ENCODE results near the gene XRN1.
A peak's percentile ranks its signal among the peaks of the same experiment; 100 is the strongest.
"Not testable (repeated sequence)": the region's sequence is repeated elsewhere in the genome, so short reads cannot be mapped to it uniquely, and the experiment has no call there.

XRN1 gene, protein sequence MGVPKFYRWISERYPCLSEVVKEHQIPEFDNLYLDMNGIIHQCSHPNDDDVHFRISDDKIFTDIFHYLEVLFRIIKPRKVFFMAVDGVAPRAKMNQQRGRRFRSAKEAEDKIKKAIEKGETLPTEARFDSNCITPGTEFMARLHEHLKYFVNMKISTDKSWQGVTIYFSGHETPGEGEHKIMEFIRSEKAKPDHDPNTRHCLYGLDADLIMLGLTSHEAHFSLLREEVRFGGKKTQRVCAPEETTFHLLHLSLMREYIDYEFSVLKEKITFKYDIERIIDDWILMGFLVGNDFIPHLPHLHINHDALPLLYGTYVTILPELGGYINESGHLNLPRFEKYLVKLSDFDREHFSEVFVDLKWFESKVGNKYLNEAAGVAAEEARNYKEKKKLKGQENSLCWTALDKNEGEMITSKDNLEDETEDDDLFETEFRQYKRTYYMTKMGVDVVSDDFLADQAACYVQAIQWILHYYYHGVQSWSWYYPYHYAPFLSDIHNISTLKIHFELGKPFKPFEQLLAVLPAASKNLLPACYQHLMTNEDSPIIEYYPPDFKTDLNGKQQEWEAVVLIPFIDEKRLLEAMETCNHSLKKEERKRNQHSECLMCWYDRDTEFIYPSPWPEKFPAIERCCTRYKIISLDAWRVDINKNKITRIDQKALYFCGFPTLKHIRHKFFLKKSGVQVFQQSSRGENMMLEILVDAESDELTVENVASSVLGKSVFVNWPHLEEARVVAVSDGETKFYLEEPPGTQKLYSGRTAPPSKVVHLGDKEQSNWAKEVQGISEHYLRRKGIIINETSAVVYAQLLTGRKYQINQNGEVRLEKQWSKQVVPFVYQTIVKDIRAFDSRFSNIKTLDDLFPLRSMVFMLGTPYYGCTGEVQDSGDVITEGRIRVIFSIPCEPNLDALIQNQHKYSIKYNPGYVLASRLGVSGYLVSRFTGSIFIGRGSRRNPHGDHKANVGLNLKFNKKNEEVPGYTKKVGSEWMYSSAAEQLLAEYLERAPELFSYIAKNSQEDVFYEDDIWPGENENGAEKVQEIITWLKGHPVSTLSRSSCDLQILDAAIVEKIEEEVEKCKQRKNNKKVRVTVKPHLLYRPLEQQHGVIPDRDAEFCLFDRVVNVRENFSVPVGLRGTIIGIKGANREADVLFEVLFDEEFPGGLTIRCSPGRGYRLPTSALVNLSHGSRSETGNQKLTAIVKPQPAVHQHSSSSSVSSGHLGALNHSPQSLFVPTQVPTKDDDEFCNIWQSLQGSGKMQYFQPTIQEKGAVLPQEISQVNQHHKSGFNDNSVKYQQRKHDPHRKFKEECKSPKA (N-terminal part only)

DNA sequence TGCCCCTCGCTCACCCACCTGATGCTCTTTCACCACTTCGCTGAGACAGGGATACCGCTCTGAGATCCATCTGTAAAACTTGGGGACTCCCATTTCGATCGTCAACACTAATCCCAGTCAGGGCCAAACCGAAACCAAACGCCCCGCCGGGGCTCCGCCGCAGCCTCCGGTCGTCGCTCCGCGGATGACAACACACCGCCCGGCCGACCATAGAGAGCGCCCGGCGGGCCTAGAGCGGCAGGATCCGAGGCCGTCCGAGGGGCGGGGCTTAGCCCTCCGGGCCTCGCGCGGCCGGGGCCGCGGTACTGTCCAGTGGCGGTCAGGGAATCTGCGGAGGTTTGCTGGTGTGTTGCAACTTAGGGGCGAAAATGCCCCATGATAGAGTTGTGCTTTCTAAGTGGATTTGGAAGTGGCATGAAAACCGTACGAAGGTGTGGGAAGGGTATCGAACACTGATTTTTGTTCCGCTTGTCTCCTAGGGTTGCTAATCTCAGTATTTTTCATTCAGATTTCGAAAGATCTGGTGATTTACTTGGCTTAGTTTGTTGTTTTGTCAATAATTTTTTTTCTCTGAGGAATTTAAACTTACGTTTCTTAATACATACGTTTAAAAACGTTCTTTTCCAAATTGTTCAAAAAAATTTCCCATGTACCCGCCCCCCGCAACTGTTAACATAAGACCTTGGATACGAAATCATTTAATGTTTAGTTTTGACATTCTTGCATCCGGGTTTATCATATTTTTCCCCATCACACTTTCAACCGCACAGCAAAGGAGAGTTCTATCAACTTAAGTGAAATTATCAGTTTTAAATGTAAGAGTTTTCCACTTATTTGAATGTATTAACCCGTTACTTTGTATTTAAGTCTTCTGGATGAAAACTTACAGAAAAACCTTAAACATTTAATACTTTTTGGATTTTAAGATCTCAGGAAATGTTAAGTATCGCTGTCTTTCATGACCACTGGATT lies at the start of gene XRN1:
Gene XRN1 (minus strand): TSS at position 186 of the 972 bp plus-strand sequence. CDS start 93 bp downstream, at position 93.
- DNase-seq: peak; percentile 96

DNA sequence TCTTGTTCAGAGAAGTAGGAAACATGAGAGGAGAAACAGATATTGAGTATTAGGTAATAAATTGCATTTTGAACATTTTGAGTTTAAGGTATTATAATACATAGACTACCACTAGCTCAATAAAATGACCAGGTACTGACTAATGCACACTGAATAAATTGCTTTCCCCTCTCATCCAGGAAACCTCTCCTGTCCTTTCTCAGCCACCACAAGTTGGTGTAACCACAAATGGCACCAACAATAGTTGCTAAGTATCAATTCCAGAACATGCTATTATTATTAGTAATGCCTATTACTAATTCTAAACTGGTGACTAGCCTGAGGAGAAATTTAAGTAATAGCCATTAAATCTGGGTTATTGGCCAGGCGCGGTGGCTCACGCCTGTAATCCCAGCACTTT lies 47.3 kb upstream of the XRN1 start:
- no peak for DNase-seq

DNA sequence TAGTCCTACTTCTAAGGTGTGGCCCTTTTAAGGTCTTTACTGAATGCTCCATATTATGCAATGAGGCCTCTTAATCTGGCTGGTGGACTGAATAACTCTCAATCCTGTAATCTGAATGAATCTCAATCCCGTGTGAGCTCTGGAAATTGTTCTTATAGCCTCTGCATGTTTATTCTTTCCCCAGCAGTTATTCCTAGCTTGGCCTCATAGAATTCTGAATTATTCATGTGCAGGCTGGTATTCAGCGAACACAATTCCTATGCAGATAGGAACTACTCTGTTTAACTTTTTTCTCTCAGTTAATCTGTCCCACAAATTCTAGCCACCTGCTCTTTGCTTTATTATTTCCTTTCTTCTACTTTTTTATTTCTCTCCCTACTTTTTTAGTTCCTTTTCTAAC lies 44.3 kb upstream of the XRN1 start:
- DNase-seq: no peak

DNA sequence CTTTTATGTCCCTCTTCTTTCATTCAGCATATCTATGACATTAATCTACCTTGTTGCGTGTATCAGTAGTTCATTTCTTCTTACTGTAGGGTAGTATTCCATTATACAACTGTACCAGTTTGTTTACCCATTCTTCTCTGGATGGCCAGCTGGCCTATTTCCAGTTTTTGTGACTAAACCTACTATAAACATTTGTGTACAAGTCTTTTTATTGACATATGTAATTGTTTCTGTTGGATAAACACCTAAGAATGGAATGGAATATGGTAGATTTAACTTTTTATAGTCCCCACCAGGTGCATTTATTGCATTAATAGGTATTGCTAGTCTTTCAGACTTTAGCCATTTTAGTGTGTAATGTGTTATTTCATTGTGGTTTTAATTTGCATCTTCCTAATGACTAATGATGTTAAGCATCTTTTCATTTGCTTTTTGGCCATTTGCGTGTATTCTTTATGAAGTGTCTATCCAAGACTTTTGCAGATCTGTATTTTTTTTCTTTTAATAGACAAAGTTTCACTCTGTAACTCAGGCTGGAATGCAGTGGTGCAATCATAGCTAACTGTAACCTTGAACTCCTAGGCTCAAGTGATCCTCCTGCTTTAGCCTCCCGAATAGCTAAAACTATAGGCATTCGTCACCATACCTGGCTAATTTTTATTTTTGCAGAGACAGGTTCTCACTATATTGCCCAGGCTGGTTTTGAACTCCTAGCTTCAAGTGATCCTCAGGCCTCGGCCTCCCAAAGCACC lies 41.9 kb upstream of the XRN1 start:
- no peak for DNase-seq

DNA sequence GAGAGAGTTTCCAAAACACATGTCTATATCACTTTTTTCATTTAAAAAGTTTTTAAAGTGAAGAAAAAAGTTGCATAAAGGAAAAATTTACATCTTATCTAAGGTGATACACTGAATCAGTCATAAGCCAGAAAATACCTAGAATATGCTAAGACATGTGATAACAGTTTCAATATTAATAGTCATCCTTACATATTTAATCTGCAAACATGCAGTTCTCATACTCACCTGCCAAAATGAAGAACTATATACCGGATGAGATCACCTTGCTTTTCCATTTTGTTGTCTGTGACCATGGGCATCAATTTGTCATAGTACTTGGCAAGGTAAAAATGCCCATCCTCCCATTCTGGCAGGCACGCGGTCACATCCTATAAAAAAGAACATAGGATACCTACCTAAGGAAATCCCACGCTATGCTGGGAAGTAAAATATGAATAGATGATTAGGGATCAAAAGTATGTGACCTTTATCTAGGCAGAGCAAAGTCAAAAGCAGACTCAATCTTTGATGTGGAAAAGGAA lies 37.1 kb upstream of the XRN1 start:
- DNase-seq: no peak

DNA sequence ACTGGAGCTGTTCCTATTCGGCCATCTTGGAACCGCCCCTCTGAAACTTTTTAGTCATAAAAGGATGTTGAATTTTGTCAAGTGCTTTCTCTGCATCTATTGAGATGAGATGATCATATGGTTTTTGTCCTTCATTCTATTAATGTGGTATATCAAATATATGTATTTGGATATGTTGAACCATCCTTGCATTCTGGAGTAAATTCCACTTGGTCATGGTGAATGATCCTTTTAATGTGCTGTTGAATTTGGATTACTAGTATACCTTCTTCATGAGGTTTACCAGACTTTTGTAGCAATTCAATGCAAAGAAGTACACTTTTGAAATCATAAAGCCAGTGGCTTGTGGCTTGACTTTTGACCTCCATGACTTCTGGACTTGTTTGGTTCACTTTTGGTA lies 33.4 kb upstream of the XRN1 start:
- no peak for DNase-seq

DNA sequence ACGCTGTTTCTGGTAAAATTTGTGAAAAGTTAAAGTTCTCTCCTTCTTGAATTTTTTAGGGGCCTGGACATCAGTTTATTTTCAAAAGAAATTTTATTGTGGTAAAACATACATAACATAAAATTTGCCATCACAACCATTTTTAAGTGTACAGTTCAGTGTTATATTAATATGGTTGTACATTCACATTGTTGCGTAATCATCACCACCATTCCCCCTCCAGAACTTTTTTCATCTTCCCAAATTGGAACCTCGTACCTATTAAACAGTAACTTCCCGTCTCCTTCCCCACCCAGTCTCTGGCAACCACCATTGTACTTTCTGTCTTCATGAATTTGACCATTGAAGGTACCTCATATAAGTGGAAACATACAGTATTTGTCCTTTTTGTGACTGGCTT lies 23.0 kb upstream of the XRN1 start:
- DNase-seq: no peak

DNA sequence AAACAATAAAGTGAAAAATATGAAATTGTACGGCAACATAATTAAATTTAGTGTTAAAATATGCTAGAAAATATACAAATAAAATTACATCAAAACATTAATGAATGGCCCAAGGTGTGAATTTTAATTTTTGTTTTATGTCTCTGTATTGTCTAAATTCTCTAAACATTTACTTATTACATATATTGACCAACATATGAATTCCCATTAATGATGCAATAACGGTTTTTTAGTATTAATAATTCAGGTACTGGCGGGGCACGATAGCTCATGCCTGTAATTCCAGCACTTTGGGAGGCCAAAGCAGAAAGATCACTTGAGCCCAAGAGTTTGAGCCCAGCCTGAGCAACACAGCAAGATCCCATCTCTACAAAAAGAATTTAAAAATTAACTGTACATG lies 20.6 kb upstream of the XRN1 start:
- no peak for DNase-seq

DNA sequence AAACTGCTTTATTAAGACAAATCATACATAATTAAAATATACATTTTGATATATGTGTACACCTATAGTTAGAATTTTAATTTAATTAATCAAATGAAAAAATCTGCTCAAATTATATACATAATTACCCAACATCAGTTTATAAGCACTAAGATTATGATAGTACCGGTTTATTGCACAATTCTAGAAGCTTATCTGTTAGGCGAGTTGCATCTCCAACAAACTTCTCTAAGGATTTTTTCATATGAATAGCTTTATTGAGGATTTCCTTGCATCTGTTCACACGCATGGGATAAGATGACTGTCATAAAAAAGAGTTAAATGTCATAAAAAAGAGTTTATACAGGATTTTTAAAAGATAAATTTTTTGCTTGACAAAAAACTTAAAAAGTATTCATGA lies 19.9 kb upstream of the XRN1 start:
- DNase-seq: no peak

DNA sequence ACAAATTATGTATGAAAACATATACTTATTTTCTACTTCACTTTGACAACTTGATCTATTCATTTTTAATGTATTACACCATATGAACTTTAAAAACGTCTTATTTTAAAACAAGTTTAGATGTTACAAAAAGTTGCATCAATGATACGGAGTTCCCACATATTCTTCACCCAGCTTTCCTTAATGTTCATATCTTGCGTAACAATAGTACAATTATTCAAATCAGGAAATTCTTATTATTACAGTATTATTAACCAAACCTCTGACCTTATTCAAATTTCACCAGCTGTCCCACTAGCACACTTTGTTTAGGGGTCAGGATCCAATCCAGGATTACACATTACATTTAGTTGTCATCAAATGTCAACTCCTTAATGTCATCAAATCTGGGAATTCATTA lies 12.9 kb upstream of the XRN1 start:
- DNase-seq: no peak

DNA sequence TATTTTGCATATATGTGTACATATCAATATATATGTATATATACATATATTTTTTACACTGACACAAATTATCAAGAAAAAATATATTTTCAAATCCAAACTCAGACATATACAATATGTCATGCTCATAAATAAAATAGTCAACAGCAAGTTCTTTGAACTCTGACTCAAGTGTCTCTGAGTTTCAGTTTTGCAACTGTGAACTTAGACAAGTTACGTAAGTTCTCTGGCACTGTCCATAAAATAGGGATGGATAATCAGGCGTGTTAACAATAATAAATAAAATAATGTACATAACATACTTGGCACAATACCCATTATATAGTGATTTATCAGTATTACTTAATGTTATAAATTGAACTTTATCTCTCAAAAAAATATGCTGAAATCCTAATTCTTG lies 12.1 kb upstream of the XRN1 start:
- no peak for DNase-seq

DNA sequence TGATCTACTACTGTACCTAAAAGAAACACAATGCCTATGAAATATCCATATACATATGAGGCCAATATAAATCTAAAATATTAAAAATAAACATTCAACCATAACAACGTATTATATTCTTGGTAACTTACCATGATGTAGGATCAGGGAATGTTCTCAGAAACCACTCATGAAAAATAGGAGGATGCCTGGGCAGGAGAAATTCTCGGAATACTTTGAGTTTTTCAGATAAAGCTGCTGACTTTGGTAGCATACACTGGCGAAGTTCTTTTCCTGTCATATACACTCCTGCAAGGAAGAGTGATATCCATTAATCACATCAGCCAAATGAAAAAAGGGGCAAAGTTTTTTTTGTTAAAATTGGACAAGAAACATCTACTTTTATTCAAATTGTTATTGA lies 11.3 kb upstream of the XRN1 start:
- DNase-seq: no peak

DNA sequence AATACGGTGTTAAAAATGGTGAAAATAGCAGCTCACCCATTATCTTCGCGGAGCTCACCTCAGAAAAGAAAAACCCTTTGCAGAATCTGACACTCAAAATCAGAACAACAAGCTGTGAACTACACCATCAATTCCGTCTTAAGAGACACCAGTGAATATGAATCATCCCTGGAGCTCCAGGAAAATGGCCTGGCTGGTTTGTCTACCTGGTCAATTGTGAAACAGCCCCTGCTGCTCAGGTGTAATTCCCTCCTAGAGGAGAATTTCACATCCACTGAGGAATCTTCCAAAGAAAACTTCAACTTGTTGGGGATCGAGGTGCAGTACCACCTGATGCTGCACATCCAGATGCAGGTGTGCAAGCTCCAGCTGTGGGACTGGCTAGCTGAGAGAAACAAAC lies 3.0 kb upstream of the XRN1 start:
- DNase-seq: no peak

DNA sequence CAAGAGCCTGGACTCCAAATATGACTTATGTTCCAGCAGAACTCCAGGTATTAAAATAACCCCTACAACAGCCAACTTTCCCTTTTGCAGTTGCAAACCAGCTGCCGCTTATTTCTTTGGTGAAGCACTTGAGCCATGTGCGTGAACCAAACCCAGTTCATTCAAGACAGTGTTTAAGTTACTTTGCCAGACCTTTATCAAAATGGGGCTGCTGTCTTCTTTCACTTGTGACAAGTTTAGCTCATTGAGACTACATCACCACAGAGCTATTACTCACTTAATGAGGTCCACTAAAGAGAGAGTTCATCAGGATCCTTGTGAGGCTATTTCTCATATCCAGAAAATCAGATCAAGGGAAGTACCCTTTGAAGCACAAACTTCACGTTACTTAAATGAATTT lies 2.4 kb upstream of the XRN1 start:
- no peak for DNase-seq

DNA sequence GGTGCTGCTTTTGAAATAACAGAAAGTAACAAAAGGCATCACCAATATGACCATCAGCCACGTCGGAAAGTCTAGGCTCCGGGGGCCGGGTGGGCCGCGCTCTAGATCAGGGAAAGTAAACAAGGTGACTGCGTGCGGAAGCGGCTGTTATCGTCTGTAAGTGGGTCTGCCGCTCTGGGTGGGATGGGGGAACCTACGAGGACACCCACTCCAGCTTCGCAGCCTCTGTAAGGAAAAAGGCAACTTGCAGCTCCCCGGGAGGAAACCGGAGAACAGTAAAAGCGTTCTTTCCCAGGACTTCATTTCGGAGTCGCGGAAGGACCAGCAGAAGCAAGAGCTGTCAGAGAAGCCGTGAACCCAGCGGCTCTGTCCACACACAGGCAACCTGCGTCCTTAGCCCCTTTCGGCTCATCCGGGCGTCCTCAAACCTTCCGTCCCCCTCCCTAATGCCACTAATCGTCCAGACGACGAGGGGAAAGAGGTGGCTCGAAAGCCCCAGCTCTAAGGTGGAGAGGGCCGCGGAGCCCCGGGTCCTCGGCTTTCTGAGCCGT lies 461 bp downstream of the XRN1 start:
- DNase-seq: peak; percentile 60

DNA sequence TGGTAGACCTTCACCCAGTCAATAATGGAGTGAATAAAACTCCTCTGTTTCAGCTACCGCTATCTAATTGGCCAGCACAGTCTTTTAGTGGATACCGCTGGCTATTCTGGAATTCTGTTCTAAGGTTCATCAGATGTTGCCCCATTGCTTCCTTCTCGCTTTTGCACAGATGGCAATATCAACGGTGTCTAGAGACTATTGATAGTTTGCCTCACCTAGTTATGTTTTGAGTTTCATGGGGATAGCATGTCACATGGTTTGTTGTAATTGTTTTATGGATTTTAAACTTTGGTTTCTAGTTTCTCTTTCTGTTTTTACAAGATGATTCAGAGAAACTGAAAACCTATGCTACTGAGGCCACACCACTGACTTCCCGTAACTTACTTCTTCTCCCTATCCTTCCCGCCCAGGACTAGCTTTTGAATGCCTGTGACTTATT lies 2.0 kb downstream of the XRN1 start:
- DNase-seq: peak; percentile 43

DNA sequence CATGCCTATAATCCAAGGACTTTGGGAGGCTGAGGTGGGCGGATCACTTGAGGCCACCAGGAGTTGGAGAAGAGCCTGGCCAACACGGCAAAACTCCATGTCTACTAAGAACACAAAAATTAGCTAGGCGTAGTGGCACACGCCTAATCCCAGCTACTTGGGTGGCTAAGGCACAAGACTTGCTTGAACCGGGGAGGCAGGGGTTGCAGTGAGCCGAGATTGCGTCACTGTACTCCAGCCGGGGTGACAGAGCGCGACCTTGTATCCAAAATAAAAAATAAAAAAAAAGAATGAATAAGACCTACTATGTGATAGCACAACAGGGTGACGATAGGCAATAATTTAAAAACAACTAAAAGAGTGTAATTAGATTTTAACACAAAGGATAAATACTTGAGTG lies 3.5 kb downstream of the XRN1 start:
- DNase-seq: no peak

DNA sequence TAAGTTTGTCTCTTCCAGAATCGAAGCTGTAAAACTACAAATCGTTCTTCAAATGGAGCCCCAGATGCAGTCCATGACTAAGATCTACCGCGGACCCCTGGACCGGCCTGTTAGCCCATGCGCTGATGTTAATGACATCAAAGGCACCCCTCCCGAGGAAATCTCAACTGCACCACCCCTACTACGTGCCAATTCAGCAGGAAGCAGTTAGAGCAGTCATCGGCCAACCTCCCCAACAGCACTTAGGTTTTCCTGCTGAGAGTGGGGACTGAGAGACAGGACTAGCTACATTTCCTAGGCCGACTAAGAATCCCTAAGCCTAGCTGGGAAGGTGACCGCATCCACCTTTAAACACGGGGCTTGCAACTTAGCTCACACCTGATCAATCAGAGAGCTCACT lies 4.8 kb downstream of the XRN1 start:
- DNase-seq: not testable (repeated sequence)

DNA sequence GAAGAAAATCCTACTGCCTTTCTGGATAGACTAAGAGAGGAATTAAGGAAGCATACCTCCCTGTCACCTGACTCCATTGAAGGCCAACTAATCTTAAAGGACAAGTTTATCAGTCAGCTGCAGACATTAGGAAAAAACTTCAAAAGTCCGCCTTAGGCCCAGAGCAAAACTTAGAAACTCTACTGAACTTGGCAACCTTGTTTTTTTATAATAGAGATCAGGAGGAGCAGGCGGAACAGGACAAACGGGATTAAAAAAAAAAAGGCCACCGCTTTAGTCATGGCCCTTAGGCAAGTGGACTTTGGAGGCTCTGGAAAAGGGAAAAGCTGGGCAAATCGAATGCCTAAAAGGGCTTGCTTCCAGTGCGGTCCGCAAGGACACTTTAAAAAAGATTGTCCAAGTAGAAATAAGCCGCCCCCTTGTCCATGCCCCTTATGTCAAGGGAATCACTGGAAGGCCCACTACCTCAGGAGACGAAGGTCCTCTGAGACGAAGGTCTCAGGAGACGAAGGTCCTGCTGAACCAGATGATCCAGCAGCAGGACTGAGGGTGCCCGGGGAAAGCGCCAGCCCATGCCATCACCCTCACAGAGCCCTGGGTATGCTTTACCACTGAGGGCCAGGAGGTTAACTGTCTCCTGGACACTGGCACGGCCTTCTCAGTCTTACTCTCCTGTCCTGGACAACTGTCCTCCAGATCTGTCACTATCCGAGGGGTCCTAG lies 8.2 kb downstream of the XRN1 start:
- DNase-seq: not testable (repeated sequence)

DNA sequence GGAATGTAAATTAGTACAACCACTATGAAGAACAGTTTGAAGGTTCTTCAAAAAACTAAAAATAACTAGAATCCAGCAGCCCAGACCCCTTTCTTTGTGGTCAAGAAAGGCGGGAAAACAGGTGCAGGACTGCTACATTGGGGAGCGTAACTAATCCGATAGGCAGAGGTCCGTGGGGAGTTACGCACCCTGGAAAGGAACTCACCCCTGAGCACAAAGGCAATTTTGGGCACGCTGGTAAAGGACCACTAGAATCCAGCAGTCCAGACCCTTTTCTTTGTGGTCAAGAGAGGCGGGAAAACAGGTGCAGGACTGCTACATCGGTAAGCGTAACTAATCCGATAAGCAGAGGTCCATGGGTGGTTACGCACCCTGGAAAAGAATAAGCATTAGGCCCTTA lies 9.7 kb downstream of the XRN1 start:
- not testable (repeated sequence) for DNase-seq

Measured in CD4-positive, alpha-beta T cell treated with Interleukin-17A for 1 hour (primary cell).